Caco-2 (cell line): Measurements from ENCODE around the gene GPR89B. TPM values are rescaled to one million over a fixed set of nuclear protein-coding genes. Genes with fewer than 3 reads are reported as not detected.
"Not testable (repeated sequence)": the region's sequence is repeated elsewhere in the genome, so short reads cannot be mapped to it uniquely, and the experiment has no call there.

ENCODE experiments used
- BruUV-seq: library from RNA; stranded (reverse); fragments of 400-500 nt; replicated peaks from 2 replicates; lab custom pipeline; 2021; lab: Mats Ljungman, UMichigan
- CTCF ChIA-PET: fragments of 300-600 bp; sonication (Branson Sonifier 250); formaldehyde crosslinking; loops from one replicate; lab custom pipeline; 2022; ENCODE audit warnings: antibody characterized with exemption; lab: Charles Lee
- POLR2A ChIA-PET: fragments of 300-600 bp; sonication (Branson Sonifier 250); formaldehyde crosslinking; loops from one replicate; lab custom pipeline; 2022; ENCODE audit warnings: antibody characterized with exemption; lab: Charles Lee
- DNase-seq, 2 experiments: peaks; one replicate each; pipeline versions ENCODE4 v3.0.0 to v3.0.0-alpha.2; 2020 to 2022
- H3K27me3 ChIP-seq: replicated peaks from 2 replicates; pipeline ENCODE4 v1.6.0; 2011; ENCODE audit warnings: low read length; ENCODE audit not compliant: control insufficient read depth, insufficient read depth
- H3K36me3 ChIP-seq: 2 replicates; pipeline ENCODE4 v1.5.1; 2011; ENCODE audit warnings: low read length; ENCODE audit not compliant: control insufficient read depth, insufficient read depth
- H3K4me1 ChIP-seq: fragments of 250-450 bp; sonication (Bioruptor Pico); 2 replicates; pipeline ENCODE4 v1.5.1; 2020; ENCODE audit warnings: mild to moderate bottlenecking
- H3K4me3 ChIP-seq: 2 replicates; pipeline ENCODE4 v1.5.1; 2011; ENCODE audit warnings: low read depth, mild to moderate bottlenecking, control low read depth, low read length
- H3K9me3 ChIP-seq: fragments of 250-450 bp; sonication (Bioruptor Pico); 2 replicates; pipeline ENCODE4 v1.5.1; 2020; ENCODE audit warnings: mild to moderate bottlenecking, moderate library complexity
- H3K27ac Mint-ChIP-seq: one replicate; pipeline ENCODE4 v1.8.0; 2022; ENCODE audit warnings: mixed read lengths; ENCODE audit not compliant: unreplicated experiment
- H3K27me3 Mint-ChIP-seq: one replicate; pipeline ENCODE4 v1.8.0; 2022; ENCODE audit warnings: mixed read lengths; ENCODE audit not compliant: insufficient read depth, unreplicated experiment
- H3K36me3 Mint-ChIP-seq: one replicate; pipeline ENCODE4 v1.8.0; 2022; ENCODE audit warnings: mild to moderate bottlenecking, mixed read lengths; ENCODE audit not compliant: insufficient read depth, unreplicated experiment
- H3K4me1 Mint-ChIP-seq: one replicate; pipeline ENCODE4 v1.8.0; 2022; ENCODE audit warnings: low read depth, mixed read lengths; ENCODE audit not compliant: unreplicated experiment
- H3K4me3 Mint-ChIP-seq: one replicate; pipeline ENCODE4 v1.8.0; 2022; ENCODE audit warnings: mild to moderate bottlenecking, moderate library complexity, mixed read lengths; ENCODE audit not compliant: unreplicated experiment
- H3K9me3 Mint-ChIP-seq: one replicate; pipeline ENCODE4 v1.8.0; 2022; ENCODE audit warnings: mixed read lengths; ENCODE audit not compliant: unreplicated experiment
- intact Hi-C: fragments of 100-400 bp; cut with micrococcal nuclease; formaldehyde crosslinking; loops from one replicate; pipeline ENCODE4 v1.10.0; 2022; ENCODE audit not compliant: unreplicated experiment
- total RNA-seq: library from RNA; stranded (reverse); gene quantifications from 2 replicates; pipeline ENCODE4 v1.2.3, GENCODE V29; 2022

Gene GPR89B
- total RNA-seq, 1 experiment from 2014 or later, result 27.5 TPM

GRCh38 chr1:147940456-147940855 is 12.2 kb downstream of the GPR89B start:
- DNase-seq, H3K9me3 ChIP-seq, CTCF ChIA-PET, H3K4me1 ChIP-seq, H3K9me3 Mint-ChIP-seq, POLR2A ChIA-PET, H3K4me3 ChIP-seq, H3K27ac Mint-ChIP-seq, H3K36me3 Mint-ChIP-seq, H3K4me3 Mint-ChIP-seq, H3K36me3 ChIP-seq, intact Hi-C loops, H3K27me3 Mint-ChIP-seq, BruUV-seq, H3K4me1 Mint-ChIP-seq, H3K27me3 ChIP-seq: not testable (repeated sequence)

GRCh38 chr1:147942563-147942962 is 14.3 kb downstream of the GPR89B start:
- BruUV-seq, H3K4me1 Mint-ChIP-seq, H3K4me3 ChIP-seq, H3K27me3 Mint-ChIP-seq, CTCF ChIA-PET, H3K9me3 Mint-ChIP-seq, H3K36me3 ChIP-seq, H3K4me1 ChIP-seq, POLR2A ChIA-PET, H3K27me3 ChIP-seq, H3K36me3 Mint-ChIP-seq, DNase-seq, H3K4me3 Mint-ChIP-seq, H3K9me3 ChIP-seq, H3K27ac Mint-ChIP-seq, intact Hi-C loops: not testable (repeated sequence)

GRCh38 chr1:147949517-147949916 is 21.3 kb downstream of the GPR89B start:
- H3K4me3 Mint-ChIP-seq, H3K36me3 ChIP-seq, H3K36me3 Mint-ChIP-seq, intact Hi-C loops, H3K9me3 Mint-ChIP-seq, H3K27me3 Mint-ChIP-seq, H3K4me1 Mint-ChIP-seq, DNase-seq, BruUV-seq, H3K9me3 ChIP-seq, CTCF ChIA-PET, H3K27me3 ChIP-seq, H3K4me1 ChIP-seq, POLR2A ChIA-PET, H3K27ac Mint-ChIP-seq, H3K4me3 ChIP-seq: not testable (repeated sequence)

- H3K27ac Mint-ChIP-seq, intact Hi-C loops, BruUV-seq, POLR2A ChIA-PET, H3K36me3 ChIP-seq, H3K36me3 Mint-ChIP-seq, DNase-seq, H3K4me3 ChIP-seq, H3K9me3 Mint-ChIP-seq, H3K4me3 Mint-ChIP-seq, H3K4me1 ChIP-seq, H3K9me3 ChIP-seq, CTCF ChIA-PET, H3K4me1 Mint-ChIP-seq, H3K27me3 ChIP-seq, H3K27me3 Mint-ChIP-seq: not testable (repeated sequence)
These were observed 30.7 kb downstream of the GPR89B start for GRCh38 chr1:147958906-147959305.

DNA sequence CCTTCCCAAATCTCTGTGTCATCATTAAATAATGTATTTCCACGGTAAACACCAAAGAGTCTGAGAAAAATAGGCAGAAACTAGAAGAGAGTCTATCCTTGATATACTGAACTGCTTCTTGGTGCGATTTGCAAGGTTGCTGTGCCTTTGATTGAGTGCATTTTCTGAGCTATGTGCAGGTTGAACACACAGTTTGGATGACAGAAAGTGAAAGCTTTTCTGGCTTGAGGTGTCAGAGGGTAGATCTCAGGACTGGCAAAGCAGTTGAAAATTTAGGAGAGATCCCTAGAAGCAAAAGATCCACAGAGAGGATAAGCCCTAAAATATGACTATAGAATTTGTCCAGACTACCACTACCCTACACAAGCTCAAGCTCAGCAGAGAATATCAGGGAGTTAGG is 31.5 kb downstream of the GPR89B start:
- H3K4me1 ChIP-seq, H3K4me3 ChIP-seq, CTCF ChIA-PET, intact Hi-C loops, H3K9me3 ChIP-seq, H3K4me3 Mint-ChIP-seq, H3K36me3 Mint-ChIP-seq, BruUV-seq, H3K27ac Mint-ChIP-seq, H3K36me3 ChIP-seq, H3K9me3 Mint-ChIP-seq, H3K27me3 Mint-ChIP-seq, H3K27me3 ChIP-seq, POLR2A ChIA-PET, DNase-seq, H3K4me1 Mint-ChIP-seq: not testable (repeated sequence)

DNA sequence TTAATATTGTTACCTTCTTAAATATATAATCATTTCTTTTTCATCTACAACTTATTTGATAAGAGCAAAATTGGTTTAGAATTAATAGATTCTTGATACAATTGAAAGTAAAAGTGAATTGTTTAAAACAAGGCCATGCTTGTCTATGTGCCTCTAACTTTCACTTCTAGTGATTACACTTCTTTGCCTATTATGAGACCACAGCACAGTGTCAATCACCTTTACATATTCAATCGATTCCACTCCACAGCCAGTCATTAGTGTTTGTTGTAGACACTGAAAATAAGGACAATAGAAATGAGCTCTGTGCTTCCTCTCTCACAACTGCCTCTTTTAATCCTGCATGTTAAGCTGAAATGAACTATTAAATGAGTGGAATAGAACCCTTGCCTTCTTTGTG is 36.4 kb downstream of the GPR89B start:
- H3K27me3 ChIP-seq, H3K27ac Mint-ChIP-seq, H3K4me1 ChIP-seq, H3K36me3 ChIP-seq, H3K4me3 Mint-ChIP-seq, H3K4me3 ChIP-seq, DNase-seq, POLR2A ChIA-PET, H3K9me3 ChIP-seq, H3K4me1 Mint-ChIP-seq, H3K27me3 Mint-ChIP-seq, BruUV-seq, H3K36me3 Mint-ChIP-seq, intact Hi-C loops, H3K9me3 Mint-ChIP-seq, CTCF ChIA-PET: not testable (repeated sequence)

DNA sequence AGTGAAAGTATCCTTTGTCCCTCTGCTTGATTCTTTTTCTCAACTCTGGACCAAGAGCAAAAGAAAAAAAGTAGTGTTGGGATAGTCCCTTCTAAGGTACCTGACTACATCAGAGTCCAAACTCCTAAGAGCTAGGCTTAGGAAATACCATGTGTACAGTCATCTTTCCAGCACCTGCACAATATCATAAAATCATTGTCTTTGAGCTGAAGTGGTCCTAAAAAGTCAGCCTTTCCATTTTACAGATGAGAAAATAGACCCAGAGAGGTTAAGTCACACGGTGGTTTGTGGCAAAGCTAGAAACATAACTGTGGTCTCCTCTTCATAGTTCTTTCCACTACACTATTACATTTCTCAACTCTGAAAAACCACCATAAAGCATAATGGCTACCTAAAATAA is 38.4 kb downstream of the GPR89B start:
- H3K9me3 Mint-ChIP-seq, H3K4me3 Mint-ChIP-seq, H3K4me1 Mint-ChIP-seq, H3K27ac Mint-ChIP-seq, H3K9me3 ChIP-seq, H3K36me3 ChIP-seq, H3K27me3 ChIP-seq, H3K36me3 Mint-ChIP-seq, H3K27me3 Mint-ChIP-seq, CTCF ChIA-PET, H3K4me1 ChIP-seq, H3K4me3 ChIP-seq, intact Hi-C loops, BruUV-seq, POLR2A ChIA-PET, DNase-seq: not testable (repeated sequence)
